ENCODE data around the gene TSC22D3.

DNA sequence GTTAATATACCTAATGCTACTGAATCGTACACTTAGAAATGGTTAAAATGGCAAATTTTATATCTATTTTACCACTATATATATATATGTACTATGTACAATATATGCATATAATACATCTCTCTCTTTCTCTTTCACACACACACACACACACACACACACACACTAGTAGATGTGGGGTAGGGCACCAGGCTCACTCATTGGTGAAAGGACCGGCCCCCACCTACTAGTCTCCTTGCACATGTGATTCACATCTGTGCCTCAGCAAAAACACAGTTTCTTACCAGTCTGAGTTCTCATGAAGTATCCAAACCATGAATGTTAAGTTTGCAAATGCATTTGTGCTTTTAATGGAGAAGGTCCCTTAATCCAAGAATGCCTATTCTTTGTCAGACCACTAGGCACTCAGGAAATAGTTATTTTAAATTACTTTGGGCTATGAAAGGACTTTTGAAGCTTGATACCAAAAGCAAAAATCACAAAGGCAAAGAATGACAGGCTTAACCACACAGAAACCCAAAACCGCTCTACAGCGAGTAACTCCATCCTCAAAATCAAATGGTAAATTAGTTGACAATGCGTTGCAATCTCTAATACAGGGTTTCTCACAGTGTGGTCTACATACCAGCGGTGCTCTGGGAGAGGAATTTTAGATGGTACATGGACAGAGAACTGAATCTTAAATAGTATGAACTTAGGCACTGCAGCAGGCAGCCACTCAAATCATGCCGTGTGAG, 5.8 kb downstream of the TSC22D3 start:
- TF ChIP-seq POLR2AphosphoS5 (IDR thresholded peaks at IDR 0.05; ENCODE audit: low read depth, low read length) (no peak), TAF1 (IDR thresholded peaks at IDR 0.05; ENCODE audit: borderline replicate concordance, low read depth, low read length) (no peak), POLR2A (IDR thresholded peaks at IDR 0.05; ENCODE audit: low read depth, low read length) (no peak)
